RKO (cell line): ENCODE data around the gene GRK6.

ENCODE experiments used
- DNase-seq: peaks from one replicate; pipeline ENCODE4 v3.0.0-alpha.2; 2016; ENCODE audit warnings: low spot score

GRK6 gene

GRCh38 chr5:177426566-177427210 lies at the start of gene GRK6:
GRK6 (plus strand) TSS chr5:177426676; CDS start chr5:177426846, 170 bp downstream.
- no peak for DNase-seq

- DNase-seq, result no peak
These were observed 48.4 kb upstream of the GRK6 start for GRCh38 chr5:177377851-177378776.

- peak; percentile 67 for DNase-seq
These were observed 47.3 kb upstream of the GRK6 start for GRCh38 chr5:177378884-177379883.

- DNase-seq, result no peak
These were observed 45.7 kb upstream of the GRK6 start for GRCh38 chr5:177380805-177381126.

- no peak for DNase-seq
These were observed 44.0 kb upstream of the GRK6 start for GRCh38 chr5:177382423-177383029.

- no peak for DNase-seq
These were observed 43.3 kb upstream of the GRK6 start for GRCh38 chr5:177383181-177383580.

- DNase-seq, result no peak
These were observed 42.3 kb upstream of the GRK6 start, which contains the start of gene SLC34A1 for GRCh38 chr5:177384134-177384533. SLC34A1 (plus strand) TSS chr5:177384434; CDS start chr5:177385742, 1,308 bp downstream.

GRCh38 chr5:177385720-177386119 lies 40.8 kb upstream of the GRK6 start:
- DNase-seq, result no peak

GRCh38 chr5:177386542-177386941 lies 39.9 kb upstream of the GRK6 start:
- DNase-seq, result no peak

GRCh38 chr5:177387405-177387804 lies 39.1 kb upstream of the GRK6 start:
- no peak for DNase-seq

GRCh38 chr5:177388521-177389052 lies 37.9 kb upstream of the GRK6 start:
- no peak for DNase-seq

- DNase-seq, result peak; percentile 53
These were observed 37.0 kb upstream of the GRK6 start for GRCh38 chr5:177389241-177390169.

- peak; percentile 88 for DNase-seq
These were observed 35.8 kb upstream of the GRK6 start for GRCh38 chr5:177390363-177391300.

- DNase-seq, result no peak
These were observed 33.7 kb upstream of the GRK6 start for GRCh38 chr5:177392765-177393164.

- DNase-seq, result no peak
These were observed 33.2 kb upstream of the GRK6 start for GRCh38 chr5:177393206-177393765.

- DNase-seq, result no peak
These were observed 32.5 kb upstream of the GRK6 start for GRCh38 chr5:177393990-177394389.

GRCh38 chr5:177396078-177396477 lies 30.4 kb upstream of the GRK6 start:
- DNase-seq, result no peak

- no peak for DNase-seq
These were observed 29.7 kb upstream of the GRK6 start for GRCh38 chr5:177396807-177397206.
